Glomerular visceral epithelial cell (primary cell): ENCODE measurements around the gene ACTN3.
"Not testable (repeated sequence)": the region's sequence is repeated elsewhere in the genome, so short reads cannot be mapped to it uniquely, and the experiment has no call there.

Source experiments
- DNase-seq: peaks from one replicate; pipeline ENCODE4 v3.0.0-alpha.2; 2016; ENCODE audit errors: extremely low spot score

The ACTN3 gene

GRCh38 chr11:66564984-66565383 is 18.3 kb downstream of the ACTN3 start:
- no peak for DNase-seq

DNA sequence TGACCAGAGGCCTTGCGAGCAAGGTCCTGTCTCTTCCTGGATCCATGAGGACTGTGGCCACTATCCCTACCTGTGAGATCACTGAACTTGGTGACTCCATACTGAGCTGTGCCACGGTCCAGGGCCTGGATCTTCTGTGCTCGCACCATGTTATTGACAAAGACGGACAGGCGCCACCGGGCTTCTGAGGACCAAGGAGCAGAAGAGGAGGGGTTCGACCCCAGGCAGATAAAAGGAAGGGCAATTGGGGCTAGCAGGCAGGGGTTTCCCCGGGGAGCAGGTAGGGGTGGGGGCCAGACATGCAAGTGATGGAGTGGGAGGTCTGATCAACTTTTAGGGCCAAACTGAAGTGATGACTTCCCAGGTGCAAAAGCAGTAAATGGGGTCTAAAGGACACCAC is 19.5 kb downstream of the ACTN3 start:
- no peak for DNase-seq

GRCh38 chr11:66567787-66568123 is 21.1 kb downstream of the ACTN3 start:
- no peak for DNase-seq

GRCh38 chr11:66568124-66568916 is 21.6 kb downstream of the ACTN3 start, which contains the start of gene CTSF:
TSS of gene CTSF (minus strand) at chr11:66568606. CDS start at chr11:66568486, 120 bp downstream.
- DNase-seq, result no peak

- no peak for DNase-seq
Measured at GRCh38 chr11:66569076-66569475, 22.4 kb downstream of the ACTN3 start.

DNA sequence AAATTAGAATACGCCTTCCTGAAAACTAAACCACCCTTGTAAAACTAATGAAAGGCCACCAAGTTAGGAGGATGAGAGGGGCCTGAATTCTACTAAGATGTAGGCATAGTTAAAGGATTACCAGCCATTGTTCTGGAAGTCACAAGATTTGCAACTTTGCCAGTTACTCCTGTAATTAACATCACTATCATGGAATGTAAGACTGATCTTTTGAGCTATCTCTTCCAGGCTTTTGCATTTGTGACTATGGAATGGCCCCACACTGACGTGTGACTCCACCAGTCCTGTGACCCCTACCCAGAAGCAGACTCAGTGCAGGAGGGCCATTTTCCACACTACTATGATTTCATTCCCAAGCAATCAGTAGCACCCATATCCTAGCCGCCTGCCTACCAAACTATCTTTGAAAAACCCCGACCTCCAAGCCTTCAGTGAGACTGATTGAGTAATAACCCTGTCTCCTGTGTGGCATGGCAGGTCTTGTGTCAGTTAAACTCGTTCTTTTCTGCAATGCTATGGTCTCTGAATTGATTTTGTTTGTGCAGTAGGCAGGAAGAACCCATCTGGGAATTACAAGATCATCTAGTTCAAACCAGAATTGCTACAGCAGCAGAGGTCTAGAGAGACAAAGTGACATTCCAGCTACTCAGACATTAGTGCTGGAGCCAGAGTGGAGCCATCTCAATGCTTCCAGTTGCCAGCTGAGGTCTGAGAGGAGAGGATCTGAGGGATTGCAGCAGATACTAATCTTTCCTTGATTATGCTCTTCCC is 23.6 kb downstream of the ACTN3 start:
- DNase-seq, result no peak

- DNase-seq, result no peak
Measured at GRCh38 chr11:66570850-66571180, 24.1 kb downstream of the ACTN3 start.

GRCh38 chr11:66579017-66579606 is 32.4 kb downstream of the ACTN3 start:
- DNase-seq, result peak; percentile 65

- DNase-seq, result no peak
Measured at GRCh38 chr11:66580803-66581202, 34.1 kb downstream of the ACTN3 start.

GRCh38 chr11:66581261-66581660 is 34.6 kb downstream of the ACTN3 start:
- no peak for DNase-seq

DNA sequence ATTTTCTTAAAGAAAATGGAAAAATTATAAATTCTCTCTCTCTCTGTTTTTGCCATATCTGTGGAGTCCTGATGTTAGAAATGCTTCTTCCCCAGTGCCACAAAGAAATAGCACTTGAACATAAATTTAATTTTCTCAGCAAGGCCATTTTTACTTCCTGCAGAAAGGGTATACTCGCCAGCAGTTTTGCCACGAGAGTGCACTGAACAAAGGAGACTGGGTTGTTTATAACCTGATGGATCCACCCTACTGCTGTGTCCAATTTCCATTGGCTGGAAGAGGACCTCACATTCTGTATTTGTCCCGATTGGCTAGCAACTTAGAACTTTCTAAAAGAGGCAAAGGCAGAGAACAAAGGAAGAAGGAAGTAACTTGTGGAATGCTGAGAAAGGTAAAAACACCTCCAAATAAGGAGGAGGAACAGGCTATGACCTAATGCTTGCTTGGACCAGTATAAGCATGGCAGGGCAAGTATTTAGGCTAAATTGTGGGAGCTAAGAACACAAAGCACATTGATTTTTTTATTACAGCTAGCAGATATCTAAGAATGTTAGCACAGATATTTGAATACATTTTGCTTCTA is 36.0 kb downstream of the ACTN3 start:
- not testable (repeated sequence) for DNase-seq

GRCh38 chr11:66585447-66585846 is 38.7 kb downstream of the ACTN3 start:
- DNase-seq, result not testable (repeated sequence)

DNA sequence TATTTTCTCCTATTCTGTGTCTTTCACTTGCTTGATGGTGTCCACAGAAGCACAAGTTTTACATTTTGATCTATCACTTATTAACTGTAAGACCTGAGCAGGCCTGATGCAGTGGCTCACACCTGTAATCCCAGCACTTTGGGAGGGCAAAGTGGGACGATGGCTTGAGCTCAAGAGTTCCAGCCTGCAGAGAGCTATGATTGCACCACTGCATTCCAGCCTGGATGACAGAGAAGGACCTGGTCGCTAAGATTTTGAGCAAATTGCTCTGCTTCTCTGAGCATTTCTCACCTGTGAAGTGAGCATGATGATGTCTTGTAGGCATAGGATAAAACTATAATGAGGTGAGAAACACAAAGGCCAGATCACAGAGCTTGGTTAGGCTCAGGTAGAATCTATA is 39.4 kb downstream of the ACTN3 start:
- DNase-seq, result no peak

DNA sequence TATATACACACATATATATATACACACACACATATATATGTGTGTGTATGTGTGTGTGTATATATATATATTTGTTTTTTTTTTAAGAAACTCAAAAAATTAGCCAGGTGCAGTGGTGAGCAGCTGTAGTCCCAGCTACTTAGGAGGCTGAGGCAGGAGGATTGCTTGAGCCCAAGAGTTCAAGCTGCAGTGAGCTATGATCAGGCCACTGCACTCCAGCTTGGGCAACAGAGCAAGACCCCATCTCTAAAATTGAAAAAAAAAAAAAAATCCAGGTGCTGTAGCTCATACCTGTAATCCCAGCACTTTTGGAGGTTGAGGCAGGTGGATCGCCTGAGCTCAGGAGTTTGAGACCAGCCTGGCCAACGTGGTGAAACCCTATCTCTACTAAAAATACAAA is 42.6 kb downstream of the ACTN3 start:
- not testable (repeated sequence) for DNase-seq

GRCh38 chr11:66589996-66590675 is 43.4 kb downstream of the ACTN3 start:
- no peak for DNase-seq

DNA sequence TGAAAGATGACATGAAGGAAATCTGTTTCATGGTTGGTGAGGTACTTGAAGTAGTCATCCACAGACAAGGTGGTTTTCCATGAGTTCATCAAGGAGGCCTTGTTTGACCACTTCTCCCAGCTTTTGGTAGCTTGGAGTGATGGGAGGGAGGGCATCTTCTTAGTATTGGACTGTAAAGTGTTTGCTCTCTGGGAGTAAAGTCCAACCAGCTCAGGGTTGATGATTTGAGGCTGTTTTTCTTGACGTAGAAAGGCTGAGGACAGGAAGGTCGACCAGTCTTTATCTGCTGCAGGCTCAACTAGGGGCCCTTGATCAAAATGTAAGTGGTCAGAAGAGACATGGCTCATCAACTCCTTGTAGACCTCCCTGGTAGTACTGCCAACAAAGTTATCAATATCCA is 44.5 kb downstream of the ACTN3 start:
- DNase-seq, result no peak

GRCh38 chr11:66592457-66593302 is 46.0 kb downstream of the ACTN3 start, which contains the start of the genes CCDC87 and CCS:
TSS of gene CCDC87 (minus strand) at chr11:66593063. CDS start at chr11:66593015, 48 bp downstream.
TSS of gene CCS (plus strand) at chr11:66593185. CDS start at chr11:66593262, 77 bp downstream.
- peak; percentile 95 for DNase-seq

DNA sequence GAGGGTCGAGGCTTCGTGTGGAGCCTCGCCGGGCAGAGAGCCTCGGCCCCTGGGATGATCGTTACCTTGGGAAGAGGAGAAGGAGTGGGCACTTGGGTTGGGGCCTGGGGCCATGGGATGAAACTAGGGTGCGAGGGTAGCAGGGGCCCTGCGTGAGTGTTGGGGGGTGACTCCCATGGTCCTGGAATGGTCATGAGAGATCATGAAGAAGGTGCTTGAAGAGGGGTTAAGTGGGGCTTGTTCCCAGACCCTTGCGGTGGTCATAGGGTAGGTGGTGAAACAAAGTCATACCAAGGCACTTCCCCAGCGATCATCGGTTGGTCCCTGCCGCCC is 46.6 kb downstream of the ACTN3 start:
- DNase-seq, result no peak

DNA sequence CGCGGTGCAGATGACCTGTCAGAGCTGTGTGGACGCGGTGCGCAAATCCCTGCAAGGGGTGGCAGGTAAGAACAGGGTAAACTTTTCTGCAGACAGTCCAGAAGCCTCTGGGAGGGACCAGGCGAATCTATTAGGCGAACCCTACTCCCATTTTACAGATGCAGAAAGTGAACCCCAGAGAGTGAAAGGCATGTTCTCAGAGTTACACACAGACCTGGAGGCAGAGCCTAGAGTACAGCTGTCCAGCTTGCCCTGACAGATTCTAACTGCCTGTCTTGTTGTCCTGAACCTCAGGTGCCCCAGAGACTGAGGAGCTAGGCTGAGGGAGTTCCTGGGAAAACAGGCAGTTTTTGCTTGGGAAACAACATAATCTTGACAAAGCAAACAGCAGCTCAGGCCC is 46.9 kb downstream of the ACTN3 start:
- no peak for DNase-seq

DNA sequence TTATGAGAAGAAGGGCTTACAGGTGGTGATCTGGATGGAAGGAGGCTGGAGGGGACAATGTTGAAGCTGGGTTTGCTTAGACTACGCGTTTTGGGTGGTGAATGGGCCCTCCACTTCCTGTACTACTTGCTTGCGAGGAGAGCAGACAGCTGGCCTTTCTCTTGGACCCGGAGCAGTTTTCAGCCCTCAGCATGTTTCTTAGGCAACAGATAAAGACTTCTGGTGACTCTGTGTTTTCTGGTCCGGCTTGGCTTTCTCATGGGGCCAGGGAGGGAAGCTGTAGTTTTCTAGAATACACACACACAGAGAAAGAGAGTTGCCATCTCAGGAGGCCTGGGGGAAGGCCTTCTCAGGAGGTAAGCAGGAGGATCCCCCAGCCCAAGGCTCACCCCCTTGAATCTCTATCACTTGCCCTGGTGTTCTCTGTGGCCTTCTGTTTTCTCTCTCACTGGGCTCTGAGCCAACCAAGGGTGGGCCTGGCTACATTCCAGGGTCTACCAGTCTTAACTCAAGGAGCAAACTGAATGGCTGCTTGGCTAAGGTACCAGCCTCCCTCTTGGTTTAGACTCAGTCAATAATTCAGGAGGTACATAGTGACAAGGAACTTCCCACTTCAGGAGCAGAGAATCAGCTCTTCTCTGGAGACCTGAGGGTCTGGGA is 48.7 kb downstream of the ACTN3 start:
- no peak for DNase-seq
